K562 (cell line): Measurements from ENCODE around the gene TRAPPC8.

Experiments
- CREB1 ChIP-seq, 2 experiments: sonication (generic) in 1 of 2; formaldehyde crosslinking in 1 of 2; IDR thresholded peaks; 2 replicates each; pipeline versions ENCODE4 v1.6.1 to v1.8.0; 2012 to 2022; ENCODE audit warnings: inconsistent platforms in 1 of 2, mild to moderate bottlenecking in 1 of 2, missing genetic modification reagents in 1 of 2, moderate library complexity in 1 of 2
- ESRRA ChIP-seq: fragments of 450-650 bp; IDR thresholded peaks from 2 replicates; pipeline ENCODE4 v1.6.1; 2014; ENCODE audit warnings: low read depth, mild to moderate bottlenecking, moderate library complexity, borderline replicate concordance
- ETS1 ChIP-seq: conservative IDR thresholded peaks from 2 replicates; pipeline ENCODE4 v1.6.1; 2011; ENCODE audit warnings: low read depth, mild to moderate bottlenecking, low read length; ENCODE audit not compliant: control insufficient read depth
- EZH2 ChIP-seq: IDR thresholded peaks from 2 replicates; pipeline ENCODE4 v1.6.1; 2012; ENCODE audit warnings: low read depth, mild to moderate bottlenecking, inconsistent platforms, low read length, borderline replicate concordance
- FOXJ3 ChIP-seq: sonication (generic); formaldehyde crosslinking; IDR thresholded peaks from 2 replicates; pipeline ENCODE4 v1.4.0; 2020; ENCODE audit warnings: mild to moderate bottlenecking, missing genetic modification reagents
- MAX ChIP-seq: sonication (generic); formaldehyde crosslinking; IDR thresholded peaks from 2 replicates; pipeline ENCODE4 v1.9.0; 2022; ENCODE audit warnings: mild to moderate bottlenecking, missing genetic modification reagents
- ZNF431 ChIP-seq: sonication (generic); formaldehyde crosslinking; IDR thresholded peaks from 2 replicates; pipeline ENCODE4 v1.8.0; 2022; ENCODE audit warnings: mild to moderate bottlenecking, missing genetic modification reagents
- ZNF609 ChIP-seq: sonication (generic); formaldehyde crosslinking; IDR thresholded peaks from 2 replicates; pipeline ENCODE4 v1.8.1; 2023; ENCODE audit warnings: missing genetic modification reagents, mild to moderate bottlenecking, borderline replicate concordance
- ZNF699 ChIP-seq: fragments of 250-450 bp; sonication (Bioruptor Pico); IDR thresholded peaks from 2 replicates; pipeline ENCODE4 v1.8.0; 2021; ENCODE audit warnings: mild to moderate bottlenecking, moderate library complexity; ENCODE audit not compliant: insufficient replicate concordance
- ZNF830 ChIP-seq: fragments of 250-450 bp; sonication (Bioruptor Pico); IDR thresholded peaks from 2 replicates; pipeline ENCODE4 v1.5.0; 2021; ENCODE audit warnings: mild to moderate bottlenecking

GRCh38 chr18:31819925-31820229 lies 123.1 kb downstream of the TRAPPC8 start:
- TF ChIP-seq ZNF431 (CRISPR knock-in tag) = no peak
- TF ChIP-seq ZNF609 (CRISPR knock-in tag) = no peak
- TF ChIP-seq ZNF699 (CRISPR knock-in tag) = no peak
- no peak for TF ChIP-seq MAX
- TF ChIP-seq ETS1 = no peak
- TF ChIP-seq ESRRA = no peak
- no peak for TF ChIP-seq FOXJ3 (CRISPR knock-in tag)
- TF ChIP-seq EZH2 = no peak
- no peak for TF ChIP-seq CREB1 (IDR thresholded peaks at IDR 0.05)
- no peak for TF ChIP-seq CREB1 (CRISPR knock-in tag; IDR thresholded peaks at IDR 0.05)
- no peak for TF ChIP-seq ZNF830
